HUES64 (cell line): Measurements from ENCODE around the gene SLC6A17.

ENCODE experiments used
- H3K27ac ChIP-seq: 2 replicates; pipeline ENCODE4 v1.7.0; 2013; ENCODE audit warnings: low read depth, low read length, inconsistent platforms
- H3K27me3 ChIP-seq: 2 replicates; pipeline ENCODE4 v1.6.1; 2013; ENCODE audit warnings: mild to moderate bottlenecking, low read length; ENCODE audit not compliant: insufficient read depth
- H3K36me3 ChIP-seq: 2 replicates; pipeline ENCODE4 v1.6.1; 2013; ENCODE audit warnings: mild to moderate bottlenecking, low read length; ENCODE audit not compliant: insufficient read depth
- H3K4me1 ChIP-seq: 2 replicates; pipeline ENCODE4 v1.6.1; 2013; ENCODE audit warnings: mild to moderate bottlenecking, low read length, moderate library complexity; ENCODE audit not compliant: insufficient read depth
- H3K4me3 ChIP-seq: 2 replicates; pipeline ENCODE4 v1.5.1; 2013; ENCODE audit warnings: mild to moderate bottlenecking, low read length, moderate library complexity
- H3K9ac ChIP-seq: 2 replicates; pipeline ENCODE4 v1.6.1; 2013; ENCODE audit warnings: mild to moderate bottlenecking, low read depth, low read length
- H3K9me3 ChIP-seq: 2 replicates; pipeline ENCODE4 v1.6.1; 2013; ENCODE audit warnings: low read depth, low read length; ENCODE audit not compliant: insufficient read depth
- WGBS: fragments of 150-250, 120-280 bp; methylation state at CpG from one replicate; pipeline ENCODE4 v1.1.7; 2013; ENCODE audit warnings: missing lambda C conversion rate; 5-methylcytosine and 5-hydroxymethylcytosine counted together

SLC6A17 gene

GRCh38 chr1:110118636-110119396, 31.5 kb upstream of the SLC6A17 start:
- 72% methylated on average over 7 of the region's 7 CpGs for WGBS
- Histone ChIP-seq H3K9ac (no peak overlapping the region), H3K36me3 (no peaks in the 10 kb centered on the region), H3K4me3 (no peak overlapping the region), H3K9me3 (peaks cover 4% of the 10 kb centered on the region; the same call in 1 of the 2 replicates), H3K4me1 (no peaks in the 10 kb centered on the region), H3K27ac (no peak overlapping the region), H3K27me3 (no peaks in the 10 kb centered on the region)

- no peak overlapping the region for H3K27ac ChIP-seq
- peaks cover 9% of the 10 kb centered on the region; the same call in 1 of the 2 replicates for H3K9me3 ChIP-seq
- H3K36me3 ChIP-seq, result no peaks in the 10 kb centered on the region
- H3K4me1 ChIP-seq, result no peaks in the 10 kb centered on the region
- no peak overlapping the region for H3K4me3 ChIP-seq
- no peaks in the 10 kb centered on the region for H3K27me3 ChIP-seq
- WGBS, result 91% methylated on average over 2 of the region's 3 CpGs
- H3K9ac ChIP-seq, result no peak overlapping the region
Measured at GRCh38 chr1:110119843-110120242, 30.5 kb upstream of the SLC6A17 start.

GRCh38 chr1:110120960-110121561, 29.2 kb upstream of the SLC6A17 start:
- H3K4me1 ChIP-seq, result no peaks in the 10 kb centered on the region
- H3K36me3 ChIP-seq, result no peaks in the 10 kb centered on the region
- 73% methylated on average over 12 of the region's 12 CpGs for WGBS
- H3K4me3 ChIP-seq, result no peak overlapping the region
- peaks cover 9% of the 10 kb centered on the region; the same call in 1 of the 2 replicates for H3K9me3 ChIP-seq
- H3K9ac ChIP-seq, result no peak overlapping the region
- H3K27ac ChIP-seq, result no peak overlapping the region
- no peaks in the 10 kb centered on the region for H3K27me3 ChIP-seq

GRCh38 chr1:110123224-110123623, 27.1 kb upstream of the SLC6A17 start:
- Histone ChIP-seq H3K36me3 (no peaks in the 10 kb centered on the region), H3K4me3 (no peak overlapping the region), H3K9ac (no peak overlapping the region), H3K4me1 (no peaks in the 10 kb centered on the region), H3K27me3 (no peaks in the 10 kb centered on the region), H3K27ac (no peak overlapping the region), H3K9me3 (peaks cover 9% of the 10 kb centered on the region; the same call in 1 of the 2 replicates)
- WGBS, result 80% methylated on average over 3 of the region's 3 CpGs

- Histone ChIP-seq H3K36me3 (no peaks in the 10 kb centered on the region), H3K4me3 (no peak overlapping the region), H3K27ac (no peak overlapping the region), H3K9me3 (peaks cover 9% of the 10 kb centered on the region; the same call in 1 of the 2 replicates), H3K4me1 (no peaks in the 10 kb centered on the region), H3K9ac (no peak overlapping the region), H3K27me3 (peaks cover 20% of the 10 kb centered on the region)
- WGBS, result 98% methylated on average over 4 of the region's 4 CpGs
Measured at GRCh38 chr1:110125810-110126209, 24.5 kb upstream of the SLC6A17 start.

- WGBS, result 49% methylated on average over 31 of the region's 31 CpGs
- 0 out of 2 replicates have a peak, but pooled peaks cover 1% of the 10 kb centered on the region for H3K4me1 ChIP-seq
- H3K4me3 ChIP-seq, result no peak overlapping the region
- H3K27ac ChIP-seq, result no peak overlapping the region
- no peaks in the 10 kb centered on the region for H3K36me3 ChIP-seq
- no peak overlapping the region for H3K9ac ChIP-seq
- H3K27me3 ChIP-seq, result peaks cover 23% of the 10 kb centered on the region
- no peaks in the 10 kb centered on the region for H3K9me3 ChIP-seq
Measured at GRCh38 chr1:110130113-110130591, 20.1 kb upstream of the SLC6A17 start.

- WGBS, result 85% methylated on average over 7 of the region's 7 CpGs
- Histone ChIP-seq H3K27ac (no peak overlapping the region), H3K4me1 (peaks cover 4% of the 10 kb centered on the region; the same call in 1 of the 2 replicates), H3K36me3 (no peaks in the 10 kb centered on the region), H3K4me3 (no peak overlapping the region), H3K9me3 (no peaks in the 10 kb centered on the region), H3K9ac (no peak overlapping the region), H3K27me3 (peaks cover 23% of the 10 kb centered on the region)
Measured at GRCh38 chr1:110130989-110131388, 19.3 kb upstream of the SLC6A17 start.

GRCh38 chr1:110132682-110133081, 17.6 kb upstream of the SLC6A17 start:
- H3K9ac ChIP-seq, result no peak overlapping the region
- H3K36me3 ChIP-seq, result no peaks in the 10 kb centered on the region
- H3K9me3 ChIP-seq, result no peaks in the 10 kb centered on the region
- no peak overlapping the region for H3K4me3 ChIP-seq
- no peak overlapping the region for H3K27ac ChIP-seq
- H3K27me3 ChIP-seq, result peaks cover 23% of the 10 kb centered on the region
- H3K4me1 ChIP-seq, result peaks cover 19% of the 10 kb centered on the region

- Histone ChIP-seq H3K9ac (no peak overlapping the region), H3K36me3 (no peaks in the 10 kb centered on the region), H3K4me1 (peaks cover 19% of the 10 kb centered on the region), H3K27me3 (peaks cover 22% of the 10 kb centered on the region), H3K9me3 (no peaks in the 10 kb centered on the region), H3K27ac (no peak overlapping the region), H3K4me3 (no peak overlapping the region)
- WGBS, result 94% methylated on average over 4 of the region's 4 CpGs
Measured at GRCh38 chr1:110133436-110133835, 16.9 kb upstream of the SLC6A17 start.

GRCh38 chr1:110134050-110134595, 16.2 kb upstream of the SLC6A17 start:
- H3K4me3 ChIP-seq, result no peak overlapping the region
- no peak overlapping the region for H3K27ac ChIP-seq
- WGBS, result 92% methylated on average over 11 of the region's 11 CpGs
- peaks cover 24% of the 10 kb centered on the region for H3K27me3 ChIP-seq
- H3K9ac ChIP-seq, result no peak overlapping the region
- no peaks in the 10 kb centered on the region for H3K36me3 ChIP-seq
- peaks cover 19% of the 10 kb centered on the region for H3K4me1 ChIP-seq
- H3K9me3 ChIP-seq, result no peaks in the 10 kb centered on the region

GRCh38 chr1:110135246-110135645, 15.0 kb upstream of the SLC6A17 start:
- Histone ChIP-seq H3K9ac (no peak overlapping the region), H3K4me3 (no peak overlapping the region), H3K27me3 (peaks cover 15% of the 10 kb centered on the region), H3K9me3 (no peaks in the 10 kb centered on the region), H3K36me3 (no peaks in the 10 kb centered on the region), H3K27ac (no peak overlapping the region), H3K4me1 (peaks cover 19% of the 10 kb centered on the region)
- 70% methylated on average over 4 of the region's 4 CpGs for WGBS
